K562 (cell line): ENCODE results near the gene CHD3. TPM values are rescaled to one million over a fixed set of nuclear protein-coding genes. Genes with fewer than 3 reads are reported as not detected.

Experiments used
- ARID2 ChIP-seq: fragments of 450-650 bp; IDR thresholded peaks from 2 replicates; pipeline ENCODE4 v1.6.1; 2017; ENCODE audit warnings: antibody characterized with exemption, mild to moderate bottlenecking
- BRD4 ChIP-seq: fragments of 200-600 bp; sonication (generic); IDR thresholded peaks from 2 replicates; pipeline ENCODE4 v1.6.1; 2017; ENCODE audit warnings: inconsistent platforms
- CEBPZ ChIP-seq: fragments of 150-350 bp; IDR thresholded peaks from 2 replicates; pipeline ENCODE4 v1.6.1; 2014; ENCODE audit warnings: low read depth, mild to moderate bottlenecking, low read length, borderline replicate concordance
- E2F1 ChIP-seq: sonication (generic); formaldehyde crosslinking; IDR thresholded peaks from 2 replicates; pipeline ENCODE4 v1.8.1; 2023; ENCODE audit warnings: mild to moderate bottlenecking, missing genetic modification reagents, moderate library complexity
- ETS2 ChIP-seq: IDR thresholded peaks from 2 replicates; pipeline ENCODE4 v1.6.1; 2016; ENCODE audit warnings: borderline replicate concordance, missing genetic modification characterization, mild to moderate bottlenecking, moderate library complexity, missing compliant biosample characterization; ENCODE audit not compliant: poor library complexity, severe bottlenecking
- HINFP ChIP-seq: fragments of 450-650 bp; conservative IDR thresholded peaks from 2 replicates; pipeline ENCODE4 v1.6.1; 2016; ENCODE audit warnings: missing genetic modification characterization, low read depth, mild to moderate bottlenecking, control low read depth, missing compliant biosample characterization
- JUND ChIP-seq, 2 experiments: IDR thresholded peaks; 2 replicates in 1 of 2; 3 replicates in 1 of 2; pipeline ENCODE4 v1.6.1; 2011; ENCODE audit warnings: borderline replicate concordance in 2 of 2, low read depth in 2 of 2, low read length in 2 of 2, improper control_type of control experiment in 1 of 2, missing biosample characterization in 1 of 2, missing genetic modification characterization in 1 of 2, missing genetic modification reagents in 1 of 2
- MAX ChIP-seq: sonication (generic); formaldehyde crosslinking; IDR thresholded peaks from 2 replicates; pipeline ENCODE4 v1.9.0; 2022; ENCODE audit warnings: mild to moderate bottlenecking, missing genetic modification reagents
- MTA3 ChIP-seq: fragments of 450-650 bp; formaldehyde crosslinking; IDR thresholded peaks from 2 replicates; pipeline ENCODE4 v1.6.1; 2017; ENCODE audit warnings: mild to moderate bottlenecking, borderline replicate concordance
- MYNN ChIP-seq, 2 experiments: sonication (generic); formaldehyde crosslinking in 1 of 2; IDR thresholded peaks; 2 replicates each; pipeline versions ENCODE4 v1.5.0 to v1.6.1; 2016 to 2020; ENCODE audit warnings: antibody characterized with exemption in 1 of 2, missing genetic modification reagents in 1 of 2
- SIN3B ChIP-seq: fragments of 450-650 bp; IDR thresholded peaks from 2 replicates; pipeline ENCODE4 v1.6.1; 2017; ENCODE audit warnings: low read depth, mild to moderate bottlenecking, moderate library complexity
- TOE1 ChIP-seq, 2 experiments: fragments of 450-650 bp in 1 of 2; sonication (generic) in 1 of 2; formaldehyde crosslinking in 1 of 2; IDR thresholded peaks; 2 replicates each; pipeline versions ENCODE4 v1.7.1 to v1.8.0; 2016 to 2022; ENCODE audit warnings: borderline replicate concordance in 2 of 2, mild to moderate bottlenecking in 2 of 2, antibody characterized with exemption in 1 of 2, inconsistent platforms in 1 of 2, low read depth in 1 of 2, missing genetic modification reagents in 1 of 2, moderate library complexity in 1 of 2
- ZBTB8A ChIP-seq: fragments of 450-650 bp; IDR thresholded peaks from 2 replicates; pipeline ENCODE4 v1.6.1; 2018; ENCODE audit warnings: mild to moderate bottlenecking, moderate library complexity; ENCODE audit not compliant: partially characterized antibody
- ZNF175 ChIP-seq: fragments of 200-800 bp; sonication (Bioruptor generic); IDR thresholded peaks from 2 replicates; pipeline ENCODE4 v1.6.1; 2016; ENCODE audit warnings: low read depth, mild to moderate bottlenecking, missing genetic modification characterization, missing compliant biosample characterization
- polyA plus RNA-seq, 8 experiments: library from polyadenylated mRNA; depleted of rRNA in 4 of 8; stranded (reverse) in 5 of 8; unstranded in 3 of 8; fragments of >200 nt; fragmentation: Nextera tagmentation in 2 of 8; fragmentation: Illumina TruSeq in 1 of 8; extraction: Ambion mirVana in 2 of 8; extraction: Trizol in 1 of 8; gene quantifications; 2 replicates each; pipeline versions ENCODE4 v1.2.1 to v1.2.3, GENCODE V29; 2011 to 2014; ENCODE audit warnings: inconsistent platforms in 1 of 8, missing spikeins in 1 of 8
- total RNA-seq, 7 experiments: library from RNA; depleted of rRNA in 6 of 7; stranded (reverse); fragments of >200 nt in 6 of 7; fragmentation: Illumina TruSeq in 2 of 7; extraction: Trizol in 2 of 7; gene quantifications; 2 replicates each; pipeline versions ENCODE4 v1.2.1 to v1.2.3, GENCODE V29; 2011 to 2021; ENCODE audit warnings: low replicate concordance in 1 of 7
- TF ChIP-seq, protein P1 (sequence below), 2 experiments: IDR thresholded peaks; 2 replicates each; pipeline ENCODE4 v1.6.1; 2011; ENCODE audit warnings: borderline replicate concordance in 1 of 2, control low read depth in 1 of 2, low read depth in 1 of 2, low read length in 1 of 2, mild to moderate bottlenecking in 1 of 2, mixed read lengths in 1 of 2, moderate library complexity in 1 of 2; ENCODE audit not compliant: insufficient read depth in 1 of 2, insufficient read length in 1 of 2, poor library complexity in 1 of 2, severe bottlenecking in 1 of 2; ENCODE audit errors: extremely low read depth in 1 of 2

Gene CHD3
- total and polyA plus RNA-seq, 9 of the 15 experiments (the other 6 are each of a cell fraction or from before 2014, with no cell fraction given), result 0.39 to 38.2 (median 21.2) TPM

GRCh38 chr17:7857713-7858521 is 30.7 kb upstream of the CHD3 start, which contains the start of gene CYB5D1 (continued):
- TF ChIP-seq CEBPZ (no peak), MYNN (IDR thresholded peaks at IDR 0.05) (peak; percentile 44; the same call in 1 of the 2 replicates), MYNN (CRISPR knock-in tag; IDR thresholded peaks at IDR 0.05) (no peak), MTA3 (peak; percentile 98), ARID2 (no peak), SIN3B (no peak), ZNF175 (CRISPR knock-in tag) (no peak), MAX (peak; percentile 79), ETS2 (tag) (no peak), BRD4 (no peak), JUND (IDR thresholded peaks at IDR 0.05; ENCODE audit: borderline replicate concordance, low read depth, low read length) (peak; percentile 54), JUND (tag; IDR thresholded peaks at IDR 0.05; ENCODE audit: borderline replicate concordance, low read depth, low read length) (peak; percentile 9; the same call in 1 of the 3 replicates), E2F1 (CRISPR knock-in tag) (0 out of 2 replicates have a peak, but pooled peaks have one; percentile 24), ZBTB8A (no peak), TOE1 (IDR thresholded peaks at IDR 0.05; ENCODE audit: borderline replicate concordance) (peak; percentile 85), TOE1 (CRISPR knock-in tag; IDR thresholded peaks at IDR 0.05; ENCODE audit: borderline replicate concordance, low read depth) (no peak), HINFP (tag) (peak; percentile 59)
- TF ChIP-seq, protein P1, sequence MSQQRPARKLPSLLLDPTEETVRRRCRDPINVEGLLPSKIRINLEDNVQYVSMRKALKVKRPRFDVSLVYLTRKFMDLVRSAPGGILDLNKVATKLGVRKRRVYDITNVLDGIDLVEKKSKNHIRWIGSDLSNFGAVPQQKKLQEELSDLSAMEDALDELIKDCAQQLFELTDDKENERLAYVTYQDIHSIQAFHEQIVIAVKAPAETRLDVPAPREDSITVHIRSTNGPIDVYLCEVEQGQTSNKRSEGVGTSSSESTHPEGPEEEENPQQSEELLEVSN (IDR thresholded peaks at IDR 0.05; ENCODE audit: borderline replicate concordance in 1 of 2, extremely low read depth in 1 of 2, insufficient read depth in 1 of 2, insufficient read length in 1 of 2, low read depth in 1 of 2, low read length in 1 of 2, poor library complexity in 1 of 2, severe bottlenecking in 1 of 2), result peak; percentile 30 to 53
